Sigmoid colon (tissue), 7 donors: ENCODE data around the gene PI4KB. TPM values are rescaled to one million over a fixed set of nuclear protein-coding genes. Genes with fewer than 3 reads are reported as not detected.

Experiments
- DNase-seq: peaks from one replicate; pipeline ENCODE4 v3.0.0-alpha.2; 2019
- H3K27ac ChIP-seq, 4 donors: fragments of 200-600 bp; sonication (generic); one replicate each; pipeline ENCODE4 v1.5.1; 2016 to 2019; ENCODE audit warnings: mild to moderate bottlenecking in 1 of 4
- H3K27me3 ChIP-seq, 3 donors: fragments of 200-600 bp; sonication (generic); one replicate each; pipeline ENCODE4 v1.5.1; 2019; ENCODE audit warnings: mild to moderate bottlenecking in 1 of 3
- H3K36me3 ChIP-seq, 4 donors: fragments of 200-600 bp; sonication (generic); one replicate each; pipeline ENCODE4 v1.5.1; 2016 to 2019
- H3K4me1 ChIP-seq, 4 donors: fragments of 200-600 bp; sonication (generic); one replicate each; pipeline ENCODE4 v1.5.1; 2017 to 2019
- H3K4me3 ChIP-seq, 4 donors: fragments of 200-600 bp; sonication (generic); one replicate each; pipeline ENCODE4 v1.5.1; 2017 to 2019; ENCODE audit warnings: mild to moderate bottlenecking in 2 of 4, moderate library complexity in 1 of 4
- H3K9me3 ChIP-seq, 4 donors: fragments of 200-600 bp in 3 of 4; sonication (generic) in 3 of 4; one replicate each; pipeline versions ENCODE4 v1.5.1 to v1.6.1; 2013 to 2019
- CTCF ChIP-seq, 4 experiments: fragments of 450-650 bp in 3 of 4; fragments of 200-600 bp in 1 of 4; IDR thresholded peaks; one replicate each; pipeline ENCODE4 v1.5.1; 2016 to 2019; ENCODE audit warnings: antibody characterized with exemption in 4 of 4, mild to moderate bottlenecking in 3 of 4, moderate library complexity in 2 of 4
- EP300 ChIP-seq, 4 donors: sonication (generic); formaldehyde crosslinking; IDR thresholded peaks; one replicate each; pipeline ENCODE4 v1.6.1; 2017; ENCODE audit warnings: antibody characterized with exemption in 4 of 4
- POLR2A ChIP-seq, 2 donors: fragments of 450-650 bp; IDR thresholded peaks; one replicate each; pipeline ENCODE4 v1.6.1; 2016; ENCODE audit warnings: antibody characterized with exemption in 2 of 2, mild to moderate bottlenecking in 2 of 2, moderate library complexity in 2 of 2
- POLR2AphosphoS5 ChIP-seq, 4 donors: sonication (generic); formaldehyde crosslinking; IDR thresholded peaks; one replicate each; pipeline ENCODE4 v1.6.1; 2017; ENCODE audit warnings: antibody characterized with exemption in 4 of 4
- WGBS, 2 donors: extraction: QIAGEN DNeasy Blood & Tissue Kit; methylation state at CpG; one replicate each; pipeline ENCODE4 v1.1.7; 2013; 5-methylcytosine and 5-hydroxymethylcytosine counted together
- intact Hi-C: fragments of 100-400 bp; cut with DNase I; formaldehyde crosslinking; loops from one replicate; pipeline ENCODE4 v1.15.1; 2023
- polyA plus RNA-seq, 3 donors: library from polyadenylated mRNA; stranded (reverse); fragments of 200-250 nt; gene quantifications; one replicate each; pipeline ENCODE4 v1.2.3, GENCODE V29; 2013
- total RNA-seq, 4 donors: library from RNA; depleted of rRNA; stranded (reverse); fragments of >200 nt; gene quantifications; one replicate each; pipeline ENCODE4 v1.1.0, GENCODE V29; 2016
- donor health status: healthy with polysubstance abuse.
- donor health status: Bipolar disorder and iron deficiency.
- donor health status: healthy.

PI4KB gene
- total and polyA plus RNA-seq, 7 donors = 25.2 to 75.2 (median 57.6) TPM

DNA sequence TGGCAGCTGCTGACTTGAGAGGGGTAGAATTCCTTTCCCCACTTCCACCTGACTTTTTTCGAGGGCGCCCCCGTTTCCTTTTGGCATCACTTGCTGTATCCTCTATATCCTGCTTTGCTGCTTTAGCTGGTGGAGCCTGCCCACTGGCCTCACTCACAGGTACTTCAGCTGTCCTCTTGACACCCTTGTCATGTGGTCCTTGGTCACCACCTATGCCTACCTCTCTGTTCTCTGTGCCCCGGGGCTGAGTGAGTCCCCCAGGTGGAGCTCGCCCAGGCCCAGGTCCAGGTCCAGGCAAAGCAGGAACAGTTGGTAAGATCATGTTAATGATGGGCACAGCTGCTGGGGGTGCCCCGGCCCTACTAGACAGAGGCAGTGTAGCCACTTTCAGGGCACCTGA, 15.4 kb upstream of the PI4KB start:
- intact Hi-C loops = no loop called here
- Histone ChIP-seq H3K27me3 (no peaks in the 10 kb centered on the region), H3K27ac (no peak overlapping the region), H3K36me3 (peaks cover 9 to 37% (median 25%) of the 10 kb centered on the region in 4 donors), H3K4me1 (peaks cover 0 to 15% (median 12%) of the 10 kb centered on the region in 4 donors), H3K4me3 (no peak overlapping the region), H3K9me3 (no peaks in the 10 kb centered on the region)
- 89 to 95% methylated on average over 6 of the region's 6 CpGs for WGBS, 2 donors
- no peak for DNase-seq
- TF ChIP-seq CTCF (IDR thresholded peaks at IDR 0.05) = no peak
- TF ChIP-seq EP300 (IDR thresholded peaks at IDR 0.05) = no peak
- TF ChIP-seq POLR2A (IDR thresholded peaks at IDR 0.05) = no peak
- no peak for TF ChIP-seq POLR2AphosphoS5 (IDR thresholded peaks at IDR 0.05)

DNA sequence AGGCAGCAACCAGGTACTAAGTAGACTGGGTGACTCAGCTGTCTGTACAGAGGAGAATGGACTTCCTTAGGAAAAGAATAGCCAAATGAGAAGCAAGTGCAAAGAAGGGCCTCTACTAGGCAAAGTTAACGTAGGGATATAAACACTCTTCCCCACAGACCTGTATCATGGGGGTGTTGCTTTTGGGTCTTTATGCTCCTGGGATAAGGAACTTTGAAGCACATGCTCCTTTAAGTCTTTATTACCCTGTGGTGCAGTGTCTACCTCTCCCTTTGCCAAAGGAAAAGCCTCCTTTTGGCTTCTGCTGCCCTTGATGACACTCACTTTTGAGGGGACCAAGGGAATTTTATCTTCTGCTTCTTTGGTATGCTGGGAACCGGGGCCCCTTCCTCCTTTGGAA, 14.8 kb upstream of the PI4KB start:
- 92% methylated on average over 2 of the region's 2 CpGs for WGBS, 2 donors
- peaks cover 9 to 37% (median 25%) of the 10 kb centered on the region in 4 donors for H3K36me3 ChIP-seq

DNA sequence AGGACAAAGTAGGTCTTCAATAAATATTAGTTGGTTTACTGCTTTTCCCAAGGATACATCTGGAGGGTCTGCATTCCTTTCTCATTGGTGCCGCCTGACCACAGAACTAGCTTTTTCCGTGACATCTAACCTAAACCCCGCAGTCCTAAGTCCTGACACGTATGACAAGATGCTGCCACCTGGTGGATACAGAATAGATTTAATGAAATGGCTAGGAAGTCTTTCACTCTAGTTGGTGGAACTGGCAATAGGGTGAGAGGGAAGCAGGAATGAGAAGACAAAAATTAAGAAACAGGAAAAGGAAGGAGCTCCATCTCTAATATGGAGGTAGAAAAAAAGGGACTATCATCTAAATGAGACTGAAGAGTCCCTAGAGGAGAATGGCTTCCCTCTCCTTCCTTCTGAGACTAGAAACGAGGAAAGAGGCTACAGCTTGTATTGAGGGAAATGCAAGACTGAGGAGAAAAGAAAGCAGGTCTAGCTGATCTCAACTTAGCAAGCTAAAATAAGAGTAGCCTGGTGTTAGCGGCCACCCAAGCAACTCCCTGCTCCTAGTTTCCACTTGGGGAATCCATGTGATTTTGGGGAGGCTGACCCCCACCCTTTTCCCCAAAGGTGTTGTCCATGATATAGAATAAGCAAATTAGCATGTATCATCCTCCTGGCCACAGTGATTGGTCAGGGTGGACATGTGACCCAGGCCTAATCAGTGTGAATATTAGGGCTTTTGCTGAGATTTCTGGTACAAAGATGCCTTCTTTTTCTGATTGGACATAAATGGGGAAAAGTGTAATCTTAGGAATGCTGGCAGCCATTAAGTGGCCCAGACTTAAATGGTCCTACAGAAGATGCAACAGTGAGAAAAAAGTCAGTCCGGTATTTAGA, 13.9 kb upstream of the PI4KB start:
- H3K4me1 ChIP-seq = peaks cover 0 to 10% (median 7%) of the 10 kb centered on the region in 4 donors
- H3K27me3 ChIP-seq = no peaks in the 10 kb centered on the region
- TF ChIP-seq POLR2A (IDR thresholded peaks at IDR 0.05) (no peak), CTCF (IDR thresholded peaks at IDR 0.05) (peak; percentile 66 to 73 (median 70)), EP300 (IDR thresholded peaks at IDR 0.05) (no peak), POLR2AphosphoS5 (IDR thresholded peaks at IDR 0.05) (peak in 1 of 4 donors; percentile 12)
- no peak for DNase-seq
- H3K27ac ChIP-seq = peak overlapping the region; percentile 33 to 55 (median 48)
- no peak overlapping the region for H3K4me3 ChIP-seq
- intact Hi-C loops = loop anchor here (1.0 to 2.0 kb wide), 3 partner anchors 14 to 146 kb away; partner anchors contain the start of gene PI4KB
- WGBS, 2 donors = 26 to 35% methylated on average over 7 of the region's 7 CpGs
- H3K9me3 ChIP-seq = no peaks in the 10 kb centered on the region
- H3K36me3 ChIP-seq = peaks cover 9 to 37% (median 25%) of the 10 kb centered on the region in 4 donors

More for the DNA sequence above, 14.8 kb upstream of the PI4KB start:
- H3K9me3 ChIP-seq = no peaks in the 10 kb centered on the region
- no peak for DNase-seq
- H3K4me1 ChIP-seq = peaks cover 0 to 15% (median 12%) of the 10 kb centered on the region in 4 donors
- TF ChIP-seq POLR2A (IDR thresholded peaks at IDR 0.05) = no peak
- H3K27ac ChIP-seq = no peak overlapping the region
- H3K4me3 ChIP-seq = no peak overlapping the region
- H3K27me3 ChIP-seq = no peaks in the 10 kb centered on the region
- intact Hi-C loops = no loop called here

- Histone ChIP-seq H3K4me3 (no peak overlapping the region), H3K4me1 (peaks cover 0 to 4% (median 1%) of the 10 kb centered on the region in 4 donors), H3K27ac (no peak overlapping the region), H3K27me3 (no peaks in the 10 kb centered on the region), H3K9me3 (no peaks in the 10 kb centered on the region), H3K36me3 (peaks cover 0 to under 1% (median 0%) of the 10 kb centered on the region in 4 donors)
- TF ChIP-seq CTCF (IDR thresholded peaks at IDR 0.05) (no peak), POLR2AphosphoS5 (IDR thresholded peaks at IDR 0.05) (no peak), EP300 (IDR thresholded peaks at IDR 0.05) (no peak), POLR2A (IDR thresholded peaks at IDR 0.05) (no peak)
- intact Hi-C loops = no loop called here
- no peak for DNase-seq
- WGBS, 2 donors = 81 to 86% methylated on average over 3 of the region's 3 CpGs
Measured at GRCh38 chr1:151336556-151336955, 9.3 kb upstream of the PI4KB start.

DNA sequence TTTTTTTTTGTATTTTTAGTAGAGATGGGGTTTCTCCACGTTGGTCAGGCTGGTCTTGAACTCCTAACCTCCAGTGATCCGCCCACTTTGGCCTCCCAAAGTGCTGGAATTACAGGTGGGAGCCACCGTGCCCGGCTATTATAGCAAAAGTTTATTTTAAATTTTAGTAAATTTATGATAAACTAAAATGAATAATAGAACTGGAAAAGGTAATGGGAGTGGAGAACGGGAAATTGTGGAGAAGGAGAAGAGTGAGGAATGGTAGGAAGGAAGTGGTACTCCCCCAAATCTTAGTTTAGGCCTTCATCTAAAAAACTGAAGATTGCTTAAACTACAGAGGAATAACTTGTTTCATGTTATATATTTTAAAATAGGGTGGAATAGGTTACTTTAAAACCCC, 7.6 kb upstream of the PI4KB start:
- no peaks in the 10 kb centered on the region for H3K36me3 ChIP-seq
- DNase-seq = no peak
- WGBS, 2 donors = 86 to 88% methylated on average over 5 of the region's 5 CpGs
- no peak overlapping the region for H3K27ac ChIP-seq
- no peaks in the 10 kb centered on the region for H3K9me3 ChIP-seq
- TF ChIP-seq CTCF (IDR thresholded peaks at IDR 0.05) (no peak), POLR2AphosphoS5 (IDR thresholded peaks at IDR 0.05) (no peak), POLR2A (IDR thresholded peaks at IDR 0.05) (no peak), EP300 (IDR thresholded peaks at IDR 0.05) (no peak)
- no peaks in the 10 kb centered on the region for H3K4me1 ChIP-seq
- intact Hi-C loops = no loop called here
- H3K27me3 ChIP-seq = no peaks in the 10 kb centered on the region
- no peak overlapping the region for H3K4me3 ChIP-seq
